ENCODE data around the gene MYO1D.
"Not testable (repeated sequence)": the region's sequence is repeated elsewhere in the genome, so short reads cannot be mapped to it uniquely, and the experiment has no call there.

Gene MYO1D

GRCh38 chr17:32876417-32877163 is at the start of gene MYO1D:
Gene MYO1D, minus strand, starts transcription at chr17:32877124. Its CDS starts 252 bp downstream, at chr17:32876872.
- DNase-seq, result no peak

- DNase-seq, result no peak
Observed at GRCh38 chr17:32926183-32926582, 49.3 kb upstream of the MYO1D start.

- DNase-seq, result not testable (repeated sequence)
Observed at GRCh38 chr17:32923905-32924304, 47.0 kb upstream of the MYO1D start.

- DNase-seq, result no peak
Observed at GRCh38 chr17:32921017-32921416, 44.1 kb upstream of the MYO1D start.

GRCh38 chr17:32920293-32920692 is 43.4 kb upstream of the MYO1D start:
- DNase-seq, result no peak

GRCh38 chr17:32919876-32920275 is 43.0 kb upstream of the MYO1D start:
- not testable (repeated sequence) for DNase-seq

GRCh38 chr17:32917842-32918241 is 40.9 kb upstream of the MYO1D start:
- no peak for DNase-seq

- no peak for DNase-seq
Observed at GRCh38 chr17:32917081-32917480, 40.2 kb upstream of the MYO1D start.

- no peak for DNase-seq
Observed at GRCh38 chr17:32916134-32916533, 39.2 kb upstream of the MYO1D start.

GRCh38 chr17:32915245-32915644 is 38.3 kb upstream of the MYO1D start:
- DNase-seq, result no peak

- no peak for DNase-seq
Observed at GRCh38 chr17:32914181-32914580, 37.3 kb upstream of the MYO1D start.

GRCh38 chr17:32913593-32913992 is 36.7 kb upstream of the MYO1D start:
- no peak for DNase-seq

GRCh38 chr17:32912218-32912897 is 35.4 kb upstream of the MYO1D start:
- DNase-seq, result no peak

- DNase-seq, result no peak
Observed at GRCh38 chr17:32910769-32911168, 33.8 kb upstream of the MYO1D start.

- DNase-seq, result peak; percentile 11
Observed at GRCh38 chr17:32909787-32910369, 33.0 kb upstream of the MYO1D start.

- DNase-seq, result no peak
Observed at GRCh38 chr17:32907583-32907982, 30.7 kb upstream of the MYO1D start.

- DNase-seq, result no peak
Observed at GRCh38 chr17:32904891-32905290, 28.0 kb upstream of the MYO1D start.

GRCh38 chr17:32903774-32904673 is 27.1 kb upstream of the MYO1D start:
- DNase-seq, result no peak

GRCh38 chr17:32901743-32902142 is 24.8 kb upstream of the MYO1D start:
- DNase-seq, result no peak

- DNase-seq, result no peak
Observed at GRCh38 chr17:32899236-32900013, 22.5 kb upstream of the MYO1D start.

- DNase-seq, result no peak
Observed at GRCh38 chr17:32896647-32897258, 19.8 kb upstream of the MYO1D start.

- no peak for DNase-seq
Observed at GRCh38 chr17:32894245-32894644, 17.3 kb upstream of the MYO1D start.
